T-helper 1 cell treated with Interleukin-12 subunit alpha and Interleukin-12 subunit beta and Interleukin-4 antibody, amounts not matched to agents 30 μg/mL and 1 μg/mL, for 36 hours (primary cell): ENCODE measurements around the gene SP1.
"Not testable (repeated sequence)": the region's sequence is repeated elsewhere in the genome, so short reads cannot be mapped to it uniquely, and the experiment has no call there.

Experiments
- H3K27ac Mint-ChIP-seq: one replicate; pipeline ENCODE4 v1.8.0; 2021; ENCODE audit warnings: mild to moderate bottlenecking, mixed read lengths
- H3K27me3 Mint-ChIP-seq: one replicate; pipeline ENCODE4 v1.8.0; 2021; ENCODE audit warnings: low read depth, mixed read lengths
- H3K36me3 Mint-ChIP-seq: one replicate; pipeline ENCODE4 v1.8.0; 2021; ENCODE audit warnings: low read depth, mixed read lengths
- H3K4me1 Mint-ChIP-seq: one replicate; pipeline ENCODE4 v1.8.0; 2021; ENCODE audit warnings: low read depth, mixed read lengths
- H3K4me3 Mint-ChIP-seq: one replicate; pipeline ENCODE4 v1.8.0; 2021; ENCODE audit warnings: mild to moderate bottlenecking, moderate library complexity, mixed read lengths
- H3K9me3 Mint-ChIP-seq: one replicate; pipeline ENCODE4 v1.8.0; 2021; ENCODE audit warnings: mixed read lengths

The SP1 gene

GRCh38 chr12:53380104-53380793, at the start of gene SP1:
SP1 (plus strand) TSS chr12:53380176; CDS start chr12:53380292, 116 bp downstream.
- no peaks in the 10 kb centered on the region for H3K9me3 Mint-ChIP-seq
- peaks cover 30% of the 10 kb centered on the region for H3K36me3 Mint-ChIP-seq
- peak within 1 kb of the TSS; percentile 93 for H3K27ac Mint-ChIP-seq
- peak within 1 kb of the TSS; percentile 92 for H3K4me3 Mint-ChIP-seq
- peaks cover 24% of the 10 kb centered on the region for H3K4me1 Mint-ChIP-seq
- H3K27me3 Mint-ChIP-seq: no peaks in the 10 kb centered on the region

DNA sequence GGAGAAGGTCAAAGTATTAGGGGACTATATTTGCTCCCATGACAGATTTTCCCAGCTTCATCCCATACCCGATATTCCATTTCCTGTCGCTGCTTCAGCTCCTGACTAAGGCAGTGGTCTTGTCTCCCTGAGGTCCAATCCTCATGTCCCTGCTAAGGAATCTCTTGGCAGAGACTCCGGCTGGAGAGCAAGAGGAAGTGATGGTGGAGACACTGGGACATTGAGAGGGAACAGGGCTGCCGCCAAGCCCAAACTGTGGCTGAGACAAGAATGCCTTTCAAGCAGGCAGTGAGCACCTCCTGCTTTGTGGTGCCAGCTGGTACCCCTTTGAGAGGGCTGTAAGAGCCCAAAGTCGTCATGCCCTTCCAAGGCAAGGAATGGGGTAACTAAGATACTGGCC, 49.3 kb upstream of the SP1 start:
- peaks cover 38% of the 10 kb centered on the region for H3K27me3 Mint-ChIP-seq
- no peak overlapping the region for H3K4me3 Mint-ChIP-seq
- H3K27ac Mint-ChIP-seq: no peak overlapping the region
- no peaks in the 10 kb centered on the region for H3K9me3 Mint-ChIP-seq
- H3K36me3 Mint-ChIP-seq: no peaks in the 10 kb centered on the region
- no peaks in the 10 kb centered on the region for H3K4me1 Mint-ChIP-seq

- not testable (repeated sequence) for H3K27ac Mint-ChIP-seq, H3K4me1 Mint-ChIP-seq
- peaks cover 51% of the 10 kb centered on the region for H3K27me3 Mint-ChIP-seq
Observed at GRCh38 chr12:53332339-53332738, 47.6 kb upstream of the SP1 start.

DNA sequence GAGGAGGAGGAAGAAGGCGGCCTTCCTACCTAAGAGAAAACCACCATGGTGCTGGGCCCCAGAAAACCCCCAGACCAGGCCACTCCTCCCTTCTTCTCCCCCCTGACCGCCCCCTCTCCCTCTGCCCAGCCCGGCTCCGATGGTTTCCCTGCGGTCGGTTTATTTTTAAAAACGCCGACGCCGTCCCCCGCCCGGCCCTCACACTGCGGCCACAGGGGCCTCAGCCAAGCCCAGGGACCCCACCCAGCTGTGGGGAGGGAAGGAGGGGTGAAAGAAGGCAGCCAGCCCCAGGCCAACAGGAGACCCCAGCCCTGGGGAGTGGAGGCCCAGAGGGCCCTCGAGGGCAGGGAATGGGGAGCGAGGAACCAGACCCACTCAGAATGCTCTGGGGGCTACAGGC, 47.2 kb upstream of the SP1 start:
- Mint-ChIP-seq H3K27ac (no peak overlapping the region), H3K27me3 (peaks cover 50% of the 10 kb centered on the region), H3K36me3 (no peaks in the 10 kb centered on the region), H3K4me1 (peaks cover 4% of the 10 kb centered on the region), H3K9me3 (no peaks in the 10 kb centered on the region), H3K4me3 (no peak overlapping the region)

More at GRCh38 chr12:53332339-53332738, 47.6 kb upstream of the SP1 start:
- not testable (repeated sequence) for H3K4me3 Mint-ChIP-seq, H3K9me3 Mint-ChIP-seq, H3K36me3 Mint-ChIP-seq

DNA sequence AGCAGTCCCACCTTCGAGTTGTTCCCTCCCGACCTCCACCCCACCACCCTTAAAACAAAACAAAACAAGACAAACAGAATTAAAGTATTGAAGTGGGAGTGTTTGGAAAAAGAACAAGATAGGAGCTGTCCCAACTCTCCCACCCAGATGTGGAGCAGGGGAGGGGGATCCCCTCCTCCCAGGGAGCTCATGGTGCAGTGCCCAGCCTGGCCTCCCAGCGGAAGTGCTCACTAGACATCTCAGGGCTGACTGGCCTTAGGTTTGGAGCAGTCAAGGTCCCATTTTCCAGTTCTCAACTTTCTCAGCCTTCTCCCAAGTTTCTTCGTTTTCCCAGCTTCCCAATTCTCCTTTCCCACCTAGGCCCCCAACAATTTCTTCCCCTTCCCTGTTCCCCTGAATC, 46.7 kb upstream of the SP1 start:
- Mint-ChIP-seq H3K36me3 (no peaks in the 10 kb centered on the region), H3K27me3 (peaks cover 54% of the 10 kb centered on the region), H3K27ac (no peak overlapping the region), H3K4me1 (peaks cover 8% of the 10 kb centered on the region), H3K9me3 (no peaks in the 10 kb centered on the region), H3K4me3 (no peak overlapping the region)

GRCh38 chr12:53333845-53334244, 46.1 kb upstream of the SP1 start:
- Mint-ChIP-seq H3K27me3 (peaks cover 57% of the 10 kb centered on the region), H3K9me3 (no peaks in the 10 kb centered on the region), H3K4me1 (peaks cover 9% of the 10 kb centered on the region), H3K36me3 (no peaks in the 10 kb centered on the region), H3K4me3 (no peak overlapping the region), H3K27ac (no peak overlapping the region)

- Mint-ChIP-seq H3K27me3 (peaks cover 59% of the 10 kb centered on the region), H3K4me1 (peaks cover 9% of the 10 kb centered on the region), H3K9me3 (no peaks in the 10 kb centered on the region), H3K36me3 (no peaks in the 10 kb centered on the region), H3K4me3 (no peak overlapping the region), H3K27ac (no peak overlapping the region)
Observed at GRCh38 chr12:53334822-53335221, 45.2 kb upstream of the SP1 start.

DNA sequence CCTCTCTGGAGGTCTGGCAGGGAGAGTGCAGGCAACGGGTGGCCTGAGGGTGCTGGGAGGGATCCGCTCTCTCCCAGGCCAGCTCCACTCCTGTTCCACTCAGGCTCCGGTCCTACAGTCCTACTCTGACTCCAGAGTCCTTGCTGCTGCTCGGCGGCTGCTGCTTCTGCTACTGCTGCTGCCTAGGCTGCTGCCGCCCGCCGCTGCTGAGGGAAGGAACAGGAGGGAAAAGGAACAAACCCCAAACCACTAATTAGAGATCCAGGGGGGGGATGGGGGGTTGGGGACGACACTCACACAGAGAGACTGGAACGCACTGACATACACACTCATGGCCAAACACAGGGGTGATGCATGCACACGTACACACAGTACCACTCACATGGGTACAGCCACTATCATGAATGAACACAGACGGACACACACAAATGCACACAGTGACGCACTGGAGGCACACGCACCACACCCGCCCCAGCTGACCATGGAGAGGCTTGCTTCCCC, 43.7 kb upstream of the SP1 start, which contains the start of gene SP7:
SP7 (minus strand) TSS at position 174 of the 501 bp plus-strand sequence. CDS start 708 bp downstream, outside the sequence.
- peaks cover 66% of the 10 kb centered on the region for H3K27me3 Mint-ChIP-seq

GRCh38 chr12:53338017-53338416, 42.0 kb upstream of the SP1 start:
- peaks cover 9% of the 10 kb centered on the region for H3K4me1 Mint-ChIP-seq
- no peaks in the 10 kb centered on the region for H3K36me3 Mint-ChIP-seq
- peak overlapping the region; percentile 2 for H3K4me3 Mint-ChIP-seq
- H3K27ac Mint-ChIP-seq: no peak overlapping the region
- H3K9me3 Mint-ChIP-seq: no peaks in the 10 kb centered on the region
- peaks cover 62% of the 10 kb centered on the region for H3K27me3 Mint-ChIP-seq

More for the DNA sequence above, 43.7 kb upstream of the SP1 start, which contains the start of gene SP7:
- H3K27ac Mint-ChIP-seq: no peak within 1 kb of the TSS
- H3K36me3 Mint-ChIP-seq: no peaks in the 10 kb centered on the region
- H3K9me3 Mint-ChIP-seq: no peaks in the 10 kb centered on the region
- peaks cover 9% of the 10 kb centered on the region for H3K4me1 Mint-ChIP-seq
- no peak within 1 kb of the TSS for H3K4me3 Mint-ChIP-seq

- no peaks in the 10 kb centered on the region for H3K9me3 Mint-ChIP-seq
- no peaks in the 10 kb centered on the region for H3K36me3 Mint-ChIP-seq
- H3K4me1 Mint-ChIP-seq: peaks cover 11% of the 10 kb centered on the region
- no peak overlapping the region for H3K4me3 Mint-ChIP-seq
- H3K27me3 Mint-ChIP-seq: peaks cover 57% of the 10 kb centered on the region
- no peak overlapping the region for H3K27ac Mint-ChIP-seq
Observed at GRCh38 chr12:53338916-53339315, 41.1 kb upstream of the SP1 start.

DNA sequence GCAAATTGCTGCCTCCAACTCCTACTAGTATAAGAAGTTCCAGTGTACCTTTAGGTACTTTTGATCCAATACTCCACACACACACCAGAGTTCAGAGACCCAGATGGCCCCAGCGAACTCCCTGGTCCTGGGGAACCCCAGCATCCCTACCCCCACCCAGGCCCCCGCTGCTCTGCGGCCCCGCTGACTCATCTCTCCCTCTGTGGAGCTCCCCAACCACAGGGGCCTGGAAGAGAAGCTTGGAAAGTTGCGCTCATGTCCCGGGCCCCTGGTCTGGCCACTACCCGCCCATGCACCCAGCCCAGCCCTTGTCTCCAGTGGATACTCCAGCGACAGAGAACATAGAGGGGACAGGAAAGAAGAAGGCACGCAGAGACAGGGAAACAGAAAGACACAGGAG, 39.6 kb upstream of the SP1 start:
- peaks cover 48% of the 10 kb centered on the region for H3K27me3 Mint-ChIP-seq
- no peak overlapping the region for H3K27ac Mint-ChIP-seq
- H3K9me3 Mint-ChIP-seq: no peaks in the 10 kb centered on the region
- no peaks in the 10 kb centered on the region for H3K36me3 Mint-ChIP-seq
- peaks cover 20% of the 10 kb centered on the region for H3K4me1 Mint-ChIP-seq
- H3K4me3 Mint-ChIP-seq: no peak overlapping the region

DNA sequence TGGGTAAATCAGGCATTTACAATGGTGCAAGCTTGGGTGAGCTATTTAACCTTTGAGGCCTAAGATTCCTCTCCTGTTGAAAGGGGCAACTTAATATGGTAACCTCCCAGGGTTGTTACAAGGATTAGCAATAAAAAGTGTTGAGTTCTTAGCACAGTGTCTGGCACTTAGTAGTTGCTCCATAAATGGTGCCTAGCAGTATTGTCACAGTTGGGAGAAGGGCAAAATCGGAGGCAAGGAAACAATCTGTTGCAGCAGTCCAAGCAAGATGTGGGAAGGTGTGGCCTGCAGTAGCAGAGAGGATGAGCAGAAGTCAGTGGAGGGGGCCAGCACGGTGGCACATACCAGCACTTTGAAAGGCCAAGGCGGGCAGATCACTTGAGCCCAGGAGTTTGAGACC, 36.5 kb upstream of the SP1 start:
- no peaks in the 10 kb centered on the region for H3K9me3 Mint-ChIP-seq
- H3K4me3 Mint-ChIP-seq: peak overlapping the region; percentile 30
- no peak overlapping the region for H3K27ac Mint-ChIP-seq
- no peaks in the 10 kb centered on the region for H3K36me3 Mint-ChIP-seq
- H3K4me1 Mint-ChIP-seq: peaks cover 13% of the 10 kb centered on the region
- H3K27me3 Mint-ChIP-seq: peaks cover 21% of the 10 kb centered on the region

DNA sequence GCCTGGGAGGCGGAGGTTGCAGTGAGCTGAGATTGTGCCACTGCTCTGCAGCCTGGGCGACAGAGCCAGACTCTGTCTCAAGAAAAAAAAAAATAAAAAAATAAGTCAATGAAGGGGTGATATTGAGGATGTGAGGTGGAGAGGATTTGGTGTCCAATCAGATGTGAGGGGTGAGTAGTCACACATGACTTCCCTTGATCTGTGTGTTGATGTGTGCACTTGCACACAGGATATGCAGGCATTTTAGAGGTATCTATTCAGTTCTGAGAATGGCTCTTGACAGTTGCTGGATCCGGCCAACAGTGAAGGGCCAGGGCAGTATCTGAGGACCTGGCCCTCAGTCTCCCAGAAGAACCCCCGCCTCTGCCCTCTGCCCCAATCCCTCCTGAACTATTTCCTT, 36.0 kb upstream of the SP1 start:
- Mint-ChIP-seq H3K4me1 (peaks cover 13% of the 10 kb centered on the region), H3K4me3 (peak overlapping the region; percentile 73), H3K9me3 (no peaks in the 10 kb centered on the region), H3K27ac (peak overlapping the region; percentile 71), H3K36me3 (no peaks in the 10 kb centered on the region), H3K27me3 (peaks cover 19% of the 10 kb centered on the region)

GRCh38 chr12:53344487-53344823, 35.5 kb upstream of the SP1 start:
- peak overlapping the region; percentile 71 for H3K27ac Mint-ChIP-seq
- H3K4me3 Mint-ChIP-seq: peak overlapping the region; percentile 73
- no peaks in the 10 kb centered on the region for H3K36me3 Mint-ChIP-seq
- peaks cover 13% of the 10 kb centered on the region for H3K4me1 Mint-ChIP-seq
- no peaks in the 10 kb centered on the region for H3K9me3 Mint-ChIP-seq
- H3K27me3 Mint-ChIP-seq: peaks cover 19% of the 10 kb centered on the region

DNA sequence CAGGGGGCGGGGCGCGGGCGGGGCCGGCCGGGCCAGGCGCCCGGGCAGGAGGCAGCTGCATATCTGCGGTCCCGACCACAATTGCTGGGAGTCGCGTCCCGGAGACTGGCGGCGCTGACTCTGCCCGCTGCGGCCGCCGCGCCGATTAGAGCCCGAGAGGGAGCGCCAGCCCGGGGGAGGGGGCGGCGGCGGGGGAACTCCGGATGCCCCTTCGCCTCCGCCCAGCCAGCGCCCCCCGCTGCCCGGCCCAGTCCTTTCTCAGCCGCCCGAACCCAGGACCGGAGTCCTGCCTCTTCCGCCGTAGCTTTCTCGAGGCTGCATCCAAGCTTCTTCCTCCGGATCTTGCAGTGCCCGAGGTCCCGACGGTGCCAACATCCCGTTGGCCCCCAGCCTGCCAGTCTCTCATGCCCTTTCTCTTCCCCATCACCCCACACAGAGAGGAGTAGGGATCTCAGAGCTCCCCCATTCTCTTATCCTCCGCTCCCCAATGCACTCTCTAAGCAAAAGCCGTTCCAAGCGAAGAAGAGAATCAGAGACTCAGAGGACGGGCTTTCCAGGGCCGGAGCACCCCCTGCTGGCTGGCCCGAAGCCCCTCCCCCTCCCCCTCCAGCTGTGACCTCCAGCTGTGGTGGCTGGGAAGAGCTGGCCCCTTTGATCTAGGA, 35.0 kb upstream of the SP1 start:
- no peaks in the 10 kb centered on the region for H3K9me3 Mint-ChIP-seq
- H3K36me3 Mint-ChIP-seq: no peaks in the 10 kb centered on the region
- peaks cover 13% of the 10 kb centered on the region for H3K4me1 Mint-ChIP-seq
- H3K4me3 Mint-ChIP-seq: peak overlapping the region; percentile 100
- H3K27me3 Mint-ChIP-seq: peaks cover 15% of the 10 kb centered on the region
- peak overlapping the region; percentile 95 for H3K27ac Mint-ChIP-seq
